Measurements from ENCODE around the gene SLK.

- TF ChIP-seq CTCF (IDR thresholded peaks at IDR 0.05) (no peak), POLR2A (IDR thresholded peaks at IDR 0.05) (no peak), EP300 (IDR thresholded peaks at IDR 0.05) (no peak)
These were observed 47.2 kb downstream of the SLK start for GRCh38 chr10:104014176-104014575.

All from tibial nerve (tissue), 4 donors.